ENCODE results near the gene NTSR2. TPM values are rescaled to one million over a fixed set of nuclear protein-coding genes. Genes with fewer than 3 reads are reported as not detected.

Gene NTSR2
- total RNA-seq, 1 donor from 2014 or later, result not detected

DNA sequence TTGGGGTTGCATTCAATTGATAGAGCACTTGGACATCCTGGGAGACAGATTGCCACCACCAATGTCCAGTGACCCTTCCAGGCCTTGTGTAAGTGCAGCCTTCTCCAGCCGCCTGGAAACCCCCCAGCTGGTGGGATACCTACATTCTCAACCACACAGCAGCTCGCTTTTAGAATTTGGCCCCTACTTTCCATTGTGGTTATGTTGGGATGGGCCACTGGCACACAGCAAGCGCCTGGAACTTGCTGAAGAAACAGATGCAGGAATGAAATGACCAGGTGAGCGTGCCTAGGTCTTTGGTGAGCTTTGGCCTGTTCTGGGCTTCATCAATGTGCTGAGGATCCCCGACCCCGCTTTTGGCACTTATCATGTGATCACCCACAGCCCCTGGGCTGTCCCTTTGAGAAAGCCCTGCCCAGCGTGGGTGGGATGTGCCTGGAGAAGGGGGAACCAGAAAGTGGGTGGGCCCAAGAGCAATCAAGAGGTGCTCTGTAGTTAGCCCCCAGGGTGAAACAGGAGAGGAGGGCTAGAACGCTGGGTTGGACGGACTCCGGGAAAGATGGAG lies 16.0 kb upstream of the NTSR2 start:
- ATAC-seq (no peak), DNase-seq (no peak)
- Histone ChIP-seq H3K36me3 (no peaks in the 10 kb centered on the region), H3K27me3 (peaks cover 7% of the 10 kb centered on the region), H3K4me3 (no peak overlapping the region), H3K4me1 (peaks cover 8% of the 10 kb centered on the region), H3K27ac (no peak overlapping the region), H3K9me3 (no peaks in the 10 kb centered on the region)
- TF ChIP-seq CTCF (IDR thresholded peaks at IDR 0.05), result no peak
- intact Hi-C loops (cut with DNase I), result no loop called here

GRCh38 chr2:11684894-11685460 lies 15.0 kb upstream of the NTSR2 start:
- Histone ChIP-seq H3K4me3 (no peak overlapping the region), H3K4me1 (peaks cover 8% of the 10 kb centered on the region), H3K36me3 (no peaks in the 10 kb centered on the region), H3K9me3 (no peaks in the 10 kb centered on the region), H3K27me3 (peaks cover 7% of the 10 kb centered on the region), H3K27ac (no peak overlapping the region)
- DNase-seq (no peak), ATAC-seq (peak; percentile 4)
- intact Hi-C loops (cut with DNase I), result no loop called here
- TF ChIP-seq CTCF (IDR thresholded peaks at IDR 0.05), result no peak

DNA sequence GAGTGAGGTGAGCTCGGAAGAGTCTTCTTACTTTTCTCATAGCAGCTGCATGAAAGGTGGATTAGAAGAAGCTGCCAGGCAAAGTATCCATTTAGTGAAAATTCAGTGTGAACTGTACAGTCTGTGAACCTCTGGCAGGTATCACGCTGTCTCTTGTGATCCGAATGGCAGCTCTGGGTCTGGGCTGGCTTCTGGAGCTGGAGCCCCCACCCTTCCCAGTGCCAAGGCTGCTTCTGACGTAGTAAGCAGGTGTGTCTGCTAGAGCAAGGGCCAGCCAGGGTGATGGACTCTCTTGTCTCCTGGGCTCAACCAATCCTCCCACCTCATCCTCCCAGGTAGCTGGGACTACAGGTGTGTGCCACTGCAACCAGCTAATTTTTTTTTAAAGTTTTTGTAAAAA lies 14.0 kb upstream of the NTSR2 start:
- DNase-seq (no peak), ATAC-seq (no peak)
- Histone ChIP-seq H3K36me3 (no peaks in the 10 kb centered on the region), H3K4me1 (peaks cover 6% of the 10 kb centered on the region), H3K9me3 (no peaks in the 10 kb centered on the region), H3K4me3 (no peak overlapping the region), H3K27ac (no peak overlapping the region), H3K27me3 (peaks cover 8% of the 10 kb centered on the region)
- intact Hi-C loops (cut with DNase I), result no loop called here
- no peak for TF ChIP-seq CTCF (IDR thresholded peaks at IDR 0.05)

DNA sequence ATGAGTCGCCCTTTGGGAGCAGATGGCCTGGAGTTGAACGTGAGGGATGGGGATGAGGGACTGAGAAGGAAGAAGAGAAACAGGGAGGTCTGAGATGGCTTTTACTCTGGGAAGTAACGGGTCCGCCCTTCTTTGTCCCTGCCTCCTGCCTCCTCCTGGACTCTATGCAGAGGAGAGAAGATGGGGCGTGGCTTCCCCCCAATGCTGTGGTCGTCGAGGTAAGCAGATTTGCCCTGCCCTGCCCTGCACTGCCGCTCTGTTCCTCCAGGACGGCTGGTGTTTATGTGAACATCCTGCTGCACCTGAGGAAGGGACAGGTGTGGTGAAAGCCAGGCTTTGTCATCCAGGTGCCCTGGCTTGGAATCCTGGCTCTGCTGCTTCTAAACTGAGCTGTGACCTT lies 13.5 kb upstream of the NTSR2 start:
- no peak overlapping the region for H3K4me3 ChIP-seq
- no peak for DNase-seq
- H3K27ac ChIP-seq, result no peak overlapping the region
- peaks cover 1% of the 10 kb centered on the region for H3K4me1 ChIP-seq
- H3K9me3 ChIP-seq, result no peaks in the 10 kb centered on the region
- no peaks in the 10 kb centered on the region for H3K36me3 ChIP-seq
- H3K27me3 ChIP-seq, result peaks cover 13% of the 10 kb centered on the region
- intact Hi-C loops (cut with DNase I), result no loop called here
- ATAC-seq, result no peak
- no peak for TF ChIP-seq CTCF (IDR thresholded peaks at IDR 0.05)

GRCh38 chr2:11682590-11682915 lies 12.6 kb upstream of the NTSR2 start:
- Histone ChIP-seq H3K9me3 (no peaks in the 10 kb centered on the region), H3K27me3 (peaks cover 21% of the 10 kb centered on the region), H3K4me1 (no peaks in the 10 kb centered on the region), H3K36me3 (no peaks in the 10 kb centered on the region), H3K27ac (no peak overlapping the region), H3K4me3 (no peak overlapping the region)
- no peak for ATAC-seq
- DNase-seq, result no peak
- TF ChIP-seq CTCF (IDR thresholded peaks at IDR 0.05), result no peak
- intact Hi-C loops (cut with DNase I), result no loop called here
